Cardiac muscle cell (in vitro differentiated cells and primary cell): ENCODE results near the gene ANAPC2. TPM values are rescaled to one million over a fixed set of nuclear protein-coding genes. Genes with fewer than 3 reads are reported as not detected.

Experiments
- DNase-seq, 2 donors: peaks; one replicate each; pipeline versions ENCODE4 v3.0.0 to v3.0.0-alpha.2; 2010 to 2017; ENCODE audit warnings: low read depth in 1 of 2, low spot score in 1 of 2
- H3K27ac ChIP-seq: fragments of 200-600 bp; sonication (generic); 2 replicates; pipeline ENCODE4 v1.5.1; 2016
- H3K27me3 ChIP-seq: fragments of 200-600 bp; sonication (generic); 2 replicates; pipeline ENCODE4 v1.6.0; 2016; ENCODE audit warnings: control low read depth
- H3K36me3 ChIP-seq: fragments of 200-600 bp; sonication (generic); 2 replicates; pipeline ENCODE4 v1.5.1; 2016; ENCODE audit warnings: control low read depth
- H3K4me1 ChIP-seq: fragments of 200-600 bp; sonication (generic); 2 replicates; pipeline ENCODE4 v1.8.1; 2017; ENCODE audit warnings: low read depth, mild to moderate bottlenecking, mixed run types
- H3K4me3 ChIP-seq: fragments of 200-600 bp; sonication (generic); 2 replicates; pipeline ENCODE4 v1.5.1; 2016; ENCODE audit warnings: mild to moderate bottlenecking
- H3K9me3 ChIP-seq: fragments of 200-600 bp; sonication (generic); 2 replicates; pipeline ENCODE4 v1.5.1; 2017; ENCODE audit warnings: low read depth, mild to moderate bottlenecking, control low read depth
- CTCF ChIP-seq: IDR thresholded peaks from 2 replicates; pipeline ENCODE4 v1.5.1; 2012; ENCODE audit warnings: low read depth, mild to moderate bottlenecking, low read length
- polyA plus RNA-seq: library from polyadenylated mRNA; unstranded; fragments of >200 nt; fragmentation: Nextera tagmentation; extraction: Ambion mirVana; gene quantifications from 2 replicates; pipeline ENCODE4 v1.2.1, GENCODE V29; 2016
- total RNA-seq: library from RNA; depleted of rRNA; stranded (reverse); fragments of >200 nt; gene quantifications from 2 replicates; pipeline ENCODE4 v1.2.3, GENCODE V29; 2016

The ANAPC2 gene
- total and polyA plus RNA-seq, 2 experiments from 2014 or later = 15.5 to 42.8 TPM

GRCh38 chr9:137156567-137157375 is 31.6 kb downstream of the ANAPC2 start:
- Histone ChIP-seq H3K9me3 (no peaks in the 10 kb centered on the region), H3K4me1 (no peaks in the 10 kb centered on the region), H3K27me3 (peaks cover 80% of the 10 kb centered on the region), H3K36me3 (no peaks in the 10 kb centered on the region), H3K27ac (no peak overlapping the region), H3K4me3 (no peak overlapping the region)
- TF ChIP-seq CTCF = no peak
- peak; percentile 22 to 46 for DNase-seq

- Histone ChIP-seq H3K9me3 (no peaks in the 10 kb centered on the region), H3K36me3 (no peaks in the 10 kb centered on the region), H3K4me3 (no peak overlapping the region), H3K4me1 (no peaks in the 10 kb centered on the region), H3K27ac (no peak overlapping the region), H3K27me3 (peaks cover 63% of the 10 kb centered on the region)
- no peak for TF ChIP-seq CTCF
- DNase-seq = no peak
Observed at GRCh38 chr9:137152844-137153405, 35.4 kb downstream of the ANAPC2 start.

- TF ChIP-seq CTCF = no peak
- Histone ChIP-seq H3K4me3 (no peak overlapping the region), H3K36me3 (no peaks in the 10 kb centered on the region), H3K9me3 (no peaks in the 10 kb centered on the region), H3K27me3 (peaks cover 58% of the 10 kb centered on the region), H3K27ac (no peak overlapping the region), H3K4me1 (no peaks in the 10 kb centered on the region)
- DNase-seq = peak in 1 of 2 donors; percentile 34
Observed at GRCh38 chr9:137150617-137151457, 37.5 kb downstream of the ANAPC2 start.

- Histone ChIP-seq H3K27ac (no peak overlapping the region), H3K36me3 (no peaks in the 10 kb centered on the region), H3K4me1 (no peaks in the 10 kb centered on the region), H3K4me3 (no peak overlapping the region), H3K27me3 (peaks cover 55% of the 10 kb centered on the region), H3K9me3 (no peaks in the 10 kb centered on the region)
- no peak for TF ChIP-seq CTCF
- no peak for DNase-seq
Observed at GRCh38 chr9:137149942-137150616, 38.3 kb downstream of the ANAPC2 start.

- no peaks in the 10 kb centered on the region for H3K36me3 ChIP-seq
- H3K27me3 ChIP-seq = peaks cover 50% of the 10 kb centered on the region
- H3K27ac ChIP-seq = no peak overlapping the region
- H3K9me3 ChIP-seq = no peaks in the 10 kb centered on the region
- no peaks in the 10 kb centered on the region for H3K4me1 ChIP-seq
- H3K4me3 ChIP-seq = no peak overlapping the region
- no peak for TF ChIP-seq CTCF
- no peak for DNase-seq
Observed at GRCh38 chr9:137149363-137149762, 39.0 kb downstream of the ANAPC2 start.
